Activated CD4-positive, CD25-positive, alpha-beta regulatory T cell treated with anti-CD3 and anti-CD28 coated beads, Interleukin-2, amount 50 U/mL, for 24 hours (primary cell): ENCODE results near the gene PLCD3.
A peak's percentile ranks its signal among the peaks of the same experiment; 100 is the strongest.
"Not testable (repeated sequence)": the region's sequence is repeated elsewhere in the genome, so short reads cannot be mapped to it uniquely, and the experiment has no call there.

ENCODE experiments used
- ATAC-seq, 2 donors: fragments of 150-1000 bp; cut with Tn5 transposase; one replicate each; pipeline ENCODE4 v1.10.0; 2021; ENCODE audit warnings: mild to moderate bottlenecking in 1 of 2, moderate library complexity in 1 of 2

PLCD3 gene

GRCh38 chr17:45132572-45133463, 503 bp upstream of the PLCD3 start:
- ATAC-seq = peak; percentile 26 to 30

GRCh38 chr17:45131616-45132319, 547 bp downstream of the PLCD3 start:
- ATAC-seq = no peak

GRCh38 chr17:45130681-45131615, 1.4 kb downstream of the PLCD3 start:
- ATAC-seq = no peak

GRCh38 chr17:45129940-45130680, 2.2 kb downstream of the PLCD3 start:
- ATAC-seq = no peak

- no peak for ATAC-seq
Observed at GRCh38 chr17:45129426-45129939, 2.8 kb downstream of the PLCD3 start.

GRCh38 chr17:45128989-45129388, 3.3 kb downstream of the PLCD3 start:
- ATAC-seq = no peak

- no peak for ATAC-seq
Observed at GRCh38 chr17:45128331-45128730, 4.0 kb downstream of the PLCD3 start.

GRCh38 chr17:45127548-45128300, 4.6 kb downstream of the PLCD3 start:
- ATAC-seq = no peak

- ATAC-seq = no peak
Observed at GRCh38 chr17:45127207-45127547, 5.1 kb downstream of the PLCD3 start.

- ATAC-seq = no peak
Observed at GRCh38 chr17:45125509-45125908, 6.8 kb downstream of the PLCD3 start.

- ATAC-seq = not testable (repeated sequence)
Observed at GRCh38 chr17:45124797-45125122, 7.6 kb downstream of the PLCD3 start.

GRCh38 chr17:45123930-45124796, 8.2 kb downstream of the PLCD3 start:
- peak; percentile 74 to 80 for ATAC-seq

- no peak for ATAC-seq
Observed at GRCh38 chr17:45123076-45123770, 9.1 kb downstream of the PLCD3 start.

GRCh38 chr17:45121055-45121454, 11.3 kb downstream of the PLCD3 start:
- no peak for ATAC-seq

- ATAC-seq = no peak
Observed at GRCh38 chr17:45120558-45120957, 11.8 kb downstream of the PLCD3 start.

GRCh38 chr17:45119964-45120363, 12.4 kb downstream of the PLCD3 start:
- ATAC-seq = no peak

GRCh38 chr17:45118691-45119090, 13.6 kb downstream of the PLCD3 start:
- ATAC-seq = no peak

- ATAC-seq = no peak
Observed at GRCh38 chr17:45117848-45118646, 14.3 kb downstream of the PLCD3 start.

- no peak for ATAC-seq
Observed at GRCh38 chr17:45117334-45117733, 15.0 kb downstream of the PLCD3 start.
